ENCODE data around the gene ERBB2. TPM values are rescaled to one million over a fixed set of nuclear protein-coding genes. Genes with fewer than 3 reads are reported as not detected.

The ERBB2 gene
- polyA plus RNA-seq, 4 donors = 43.0 to 208 (median 69.7) TPM

DNA sequence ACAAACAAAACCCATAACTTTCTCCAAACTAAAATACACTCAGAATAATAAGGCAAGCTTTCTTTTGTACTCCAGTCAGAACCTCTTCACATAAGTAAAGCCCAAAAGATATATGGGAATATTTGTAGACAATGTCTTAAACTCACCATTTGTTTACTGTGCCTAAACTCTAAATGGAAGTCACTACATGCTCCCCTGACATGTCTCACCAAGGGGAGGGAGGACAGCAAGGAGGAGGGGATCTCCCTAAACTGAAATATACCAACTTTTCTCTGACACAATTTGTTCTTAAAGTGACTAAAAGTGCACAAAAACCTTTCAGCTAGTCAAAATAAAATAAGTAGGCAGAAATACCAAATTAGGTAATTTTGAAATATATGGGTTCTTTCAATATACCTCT, 76.4 kb downstream of the ERBB2 start:
- H3K27me3 ChIP-seq (ENCODE audit: control insufficient read depth in 3 of 3, insufficient read depth in 3 of 3, low read length in 3 of 3) = no peaks in the 10 kb centered on the region
- H3K27ac ChIP-seq (ENCODE audit: low read depth in 1 of 3, low read length in 2 of 3) = peak overlapping the region in 2 of 3 donors; percentile 84 to 92
- H3K36me3 ChIP-seq (ENCODE audit: control insufficient read depth in 3 of 3, insufficient read depth in 2 of 3, low read depth in 1 of 3, low read length in 3 of 3) = no peaks in the 10 kb centered on the region
- FAIRE-seq = no peak
- H3K9me3 ChIP-seq (ENCODE audit: control insufficient read depth in 2 of 2, insufficient read depth in 1 of 2, low read depth in 1 of 2, low read length in 1 of 2) = no peaks in the 10 kb centered on the region
- H3K4me1 ChIP-seq (ENCODE audit: control insufficient read depth in 3 of 3, insufficient read depth in 2 of 3, low read depth in 1 of 3, low read length in 2 of 3) = no peaks in the 10 kb centered on the region
- peak overlapping the region in 1 of 3 donors; percentile 42 for H3K4me3 ChIP-seq (ENCODE audit: low read depth in 1 of 3, low read length in 3 of 3)
- DNase-seq = no peak

DNA sequence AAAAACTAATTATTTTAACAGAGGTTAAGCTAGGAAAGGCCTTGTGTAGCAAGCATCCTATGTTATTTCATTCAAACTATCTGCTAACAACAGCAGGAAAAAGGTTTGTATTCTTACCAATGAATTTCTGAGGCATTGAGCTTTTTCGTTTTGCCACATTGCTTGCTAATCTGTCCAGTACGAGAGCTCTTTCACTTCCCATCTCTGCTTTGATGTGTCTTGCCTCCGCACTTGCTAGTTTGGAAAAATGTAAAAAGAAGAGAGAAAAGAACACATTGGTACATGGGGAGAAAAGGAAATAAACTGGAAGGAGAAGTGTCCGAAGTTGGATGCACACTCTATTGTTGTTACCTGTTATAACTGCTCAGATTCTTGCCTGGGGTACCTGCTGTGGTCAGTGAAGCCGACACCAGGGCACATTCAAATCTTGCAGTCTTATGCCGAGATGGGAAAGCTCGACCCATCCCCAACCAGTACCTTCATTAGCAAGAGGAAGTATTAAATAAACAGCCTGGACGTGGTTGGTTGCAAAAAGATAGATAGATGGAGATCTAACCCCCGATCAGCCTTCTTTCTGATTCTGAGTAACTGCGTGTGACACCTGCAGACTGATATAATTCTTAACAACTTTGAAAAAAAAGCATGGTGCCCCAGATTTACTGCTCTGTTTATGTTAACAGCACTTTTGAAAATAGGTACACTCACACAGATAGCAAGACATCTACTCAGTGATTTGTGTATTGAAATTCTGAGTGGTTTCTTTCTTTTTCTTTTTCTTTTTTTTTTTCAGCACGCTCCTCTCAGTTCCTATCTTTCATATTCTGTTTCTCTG, 77.9 kb downstream of the ERBB2 start:
- Histone ChIP-seq H3K27me3 (ENCODE audit: control insufficient read depth in 3 of 3, insufficient read depth in 3 of 3, low read length in 3 of 3) (no peaks in the 10 kb centered on the region), H3K27ac (ENCODE audit: low read depth in 1 of 3, low read length in 2 of 3) (peak overlapping the region in 2 of 3 donors; percentile 38 to 88), H3K36me3 (ENCODE audit: control insufficient read depth in 3 of 3, insufficient read depth in 2 of 3, low read depth in 1 of 3, low read length in 3 of 3) (no peaks in the 10 kb centered on the region), H3K9me3 (ENCODE audit: control insufficient read depth in 2 of 2, insufficient read depth in 1 of 2, low read depth in 1 of 2, low read length in 1 of 2) (no peaks in the 10 kb centered on the region), H3K4me3 (ENCODE audit: low read depth in 1 of 3, low read length in 3 of 3) (peak overlapping the region in 1 of 3 donors; percentile 27), H3K4me1 (ENCODE audit: control insufficient read depth in 3 of 3, insufficient read depth in 2 of 3, low read depth in 1 of 3, low read length in 2 of 3) (peaks cover 0 to 10% (median 0%) of the 10 kb centered on the region in 3 donors)
- DNase-seq = no peak
- 42 to 54% (median 42%) methylated on average over 11 of the region's 11 CpGs for WGBS, 3 donors
- no peak for FAIRE-seq

Other genes starting within 250 kb of the ERBB2 start
- 10 to 100 TPM in 2 of 4 donors, 1 to 10 TPM in 2; 4.5 to 27.5 (median 10.0) TPM for gene MED1, start 248.8 kb upstream of the ERBB2 start, polyA plus RNA-seq
- 10 to 100 TPM in 2 of 4 donors, 1 to 10 TPM in 2; 6.2 to 47.4 (median 11.3) TPM for gene CDK12, start 238.6 kb upstream of the ERBB2 start, polyA plus RNA-seq
- under 1 TPM in 3 of 4 donors, not detected in 1; 0.03 to 0.27 (median 0.04) TPM for gene NEUROD2, start 92.1 kb upstream of the ERBB2 start, polyA plus RNA-seq
- 100 to 1,000 TPM in 1 of 4 donors, 10 to 100 TPM in 3; 37.5 to 266 (median 45.8) TPM for gene PPP1R1B, start 73.1 kb upstream of the ERBB2 start, polyA plus RNA-seq
- gene STARD3, start 62.9 kb upstream of the ERBB2 start, polyA plus RNA-seq = 10 to 100 TPM; 56.0 to 80.2 (median 67.6) TPM
- 10 to 100 TPM in 1 of 4 donors, 1 to 10 TPM in 2, under 1 TPM in 1; 0.85 to 27.6 (median 3.8) TPM for gene TCAP, start 34.7 kb upstream of the ERBB2 start, polyA plus RNA-seq
- gene PNMT, start 31.6 kb upstream of the ERBB2 start, polyA plus RNA-seq = 1 to 10 TPM; 1.4 to 7.8 (median 4.9) TPM
- 10 to 100 TPM; 20.6 to 41.1 (median 28.6) TPM for gene PGAP3, start 12.0 kb upstream of the ERBB2 start, polyA plus RNA-seq
- 100 to 1,000 TPM in 2 of 4 donors, 10 to 100 TPM in 2; 51.5 to 155 (median 114) TPM for gene MIEN1, start 30.5 kb downstream of the ERBB2 start, polyA plus RNA-seq
- gene GRB7, start 37.9 kb downstream of the ERBB2 start, polyA plus RNA-seq = 10 to 100 TPM; 10.9 to 42.4 (median 13.0) TPM
- 1 to 10 TPM in 3 of 4 donors, under 1 TPM in 1; 0.67 to 1.6 (median 1.4) TPM for gene IKZF3, start 164.2 kb downstream of the ERBB2 start, polyA plus RNA-seq
- gene ZPBP2, start 168.1 kb downstream of the ERBB2 start, polyA plus RNA-seq = not detected
- 100 to 1,000 TPM in 3 of 4 donors, 10 to 100 TPM in 1; 31.9 to 255 (median 165) TPM for gene GSDMB, start 218.6 kb downstream of the ERBB2 start, polyA plus RNA-seq
- 10 to 100 TPM; 60.7 to 75.3 (median 72.0) TPM for gene ORMDL3, start 227.5 kb downstream of the ERBB2 start, polyA plus RNA-seq
- gene LRRC3C, start 227.7 kb downstream of the ERBB2 start, polyA plus RNA-seq = under 1 TPM in 1 of 4 donors, not detected in 3; 0.10 TPM